ENCODE measurements around the gene ZNF135. TPM values are rescaled to one million over a fixed set of nuclear protein-coding genes. Genes with fewer than 3 reads are reported as not detected.
A peak's percentile ranks its signal among the peaks of the same experiment; 100 is the strongest.

The ZNF135 gene
- total and polyA plus RNA-seq, 2 donors (not counting 3 experiments of a cell fraction or from before 2014, with no cell fraction given) = 1.2 to 1.5 TPM

DNA sequence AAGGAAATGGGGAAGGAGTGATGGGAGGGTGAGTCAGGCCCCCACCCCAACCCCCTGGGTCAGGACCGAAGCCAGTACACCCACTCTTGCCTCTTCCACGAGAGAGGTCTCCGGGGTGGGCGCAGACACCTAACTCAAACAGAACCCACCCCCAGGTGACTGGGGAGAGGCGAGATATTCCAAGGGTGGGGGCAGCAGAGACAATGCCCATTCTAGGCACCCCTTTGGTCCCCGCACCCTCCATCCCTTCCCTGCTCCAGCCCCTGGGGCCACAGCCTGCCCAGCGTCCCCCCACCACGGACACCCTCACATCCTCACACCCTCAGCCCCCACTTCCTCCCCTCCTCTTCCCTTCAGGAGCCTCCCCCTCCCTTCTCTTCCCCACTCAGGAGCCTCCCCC is 38.3 kb downstream of the ZNF135 start:
- H2AFZ ChIP-seq (ENCODE audit: low read depth, low read length) = no peak overlapping the region
- no peak overlapping the region for H3K9ac ChIP-seq (replicated peaks; ENCODE audit: extremely low read depth, insufficient read depth, low read length)
- H3K9me3 ChIP-seq (replicated peaks; ENCODE audit: control insufficient read depth, insufficient read depth, low read length) = peaks cover 3% of the 10 kb centered on the region
- no peaks in the 10 kb centered on the region for H3K4me1 ChIP-seq (ENCODE audit: control insufficient read depth, extremely low read depth, insufficient read depth, low read length)
- CTCF ChIA-PET = no interaction called here
- no peaks in the 10 kb centered on the region for H4K20me1 ChIP-seq (replicated peaks; ENCODE audit: control insufficient read depth, extremely low read depth, insufficient read depth, low read length)
- POLR2A ChIA-PET = no interaction called here
- H3K79me2 ChIP-seq (ENCODE audit: control insufficient read depth, insufficient read depth, low read length) = no peaks in the 10 kb centered on the region
- no TSS peak for BruUV-seq (replicated peaks)
- no peaks in the 10 kb centered on the region for H3K36me3 ChIP-seq (ENCODE audit: control insufficient read depth in 2 of 2, extremely low read depth in 1 of 2, insufficient read depth in 2 of 2, low read length in 2 of 2)
- H3K4me2 ChIP-seq (ENCODE audit: insufficient read depth, low read length) = no peak overlapping the region
- H3K9me1 ChIP-seq (replicated peaks; ENCODE audit: control insufficient read depth, extremely low read depth, insufficient read depth, low read length) = no peaks in the 10 kb centered on the region
- DNase-seq (ENCODE audit: low read depth, low spot score) (no peak), FAIRE-seq (no peak)
- peak overlapping the region in 1 of 3 experiments; percentile 72 for H3K4me3 ChIP-seq (replicated peaks in 1 of 3; ENCODE audit: insufficient read depth in 1 of 3, low read depth in 1 of 3, low read length in 3 of 3)
- no peak for TF ChIP-seq POLR2A (IDR thresholded peaks at IDR 0.05; ENCODE audit: low read depth, low read length)
- TF ChIP-seq JUN (IDR thresholded peaks at IDR 0.05; ENCODE audit: borderline replicate concordance, insufficient read depth, insufficient read length, low read depth) = no peak
- TF ChIP-seq GATA2 (IDR thresholded peaks at IDR 0.05; ENCODE audit: insufficient read depth, insufficient read length, low read depth, low read length) = no peak
- no peak for TF ChIP-seq FOS (IDR thresholded peaks at IDR 0.05; ENCODE audit: borderline replicate concordance, insufficient read depth, low read length)
- TF ChIP-seq MAX (IDR thresholded peaks at IDR 0.05; ENCODE audit: insufficient read depth, insufficient read length) = no peak
- TF ChIP-seq MYC (IDR thresholded peaks at IDR 0.05; ENCODE audit: low read depth, low read length) = no peak
- no peak for TF ChIP-seq POLR2AphosphoS5 (IDR thresholded peaks at IDR 0.05; ENCODE audit: insufficient read depth, low read depth, low read length)
- no peaks in the 10 kb centered on the region for H3K27me3 ChIP-seq (ENCODE audit: control insufficient read depth in 2 of 2, insufficient read depth in 2 of 2, low read length in 2 of 2)
- intact Hi-C loops (cut with micrococcal nuclease) (loop anchor here (10.0 kb wide), 1 partner anchor 57 kb away; the partner anchor contains the start of gene ZNF329), dilution Hi-C loops (cut with MboI; ENCODE audit: extremely low pct_ligation_motif_present, low sequenced_read_pairs) (no loop called here)
- no peak overlapping the region for H3K27ac ChIP-seq (ENCODE audit: insufficient read depth, low read depth, low read length)
